ENCODE measurements around the gene CDK17. TPM values are rescaled to one million over a fixed set of nuclear protein-coding genes. Genes with fewer than 3 reads are reported as not detected.

CDK17 gene
- total RNA-seq, 2 experiments from 2014 or later, result 41.5 to 42.5 TPM

- peak; percentile 36 for DNase-seq
- H3K9me3 Mint-ChIP-seq, result no peaks in the 10 kb centered on the region
- H3K4me3 Mint-ChIP-seq, result peak overlapping the region; percentile 14
- no peaks in the 10 kb centered on the region for H3K27me3 Mint-ChIP-seq
- peak overlapping the region; percentile 41 for H3K27ac Mint-ChIP-seq
- ChIA-PET CTCF (interaction anchor here (1.2 to 3.4 kb wide), 3 partner anchors 21 to 281 kb away, joined by 5 to 23 read pairs (median 8); partner anchors contain the start of gene CDK17), POLR2A (no interaction called here)
- H3K36me3 Mint-ChIP-seq (ENCODE audit: low read depth), result peaks cover 48% of the 10 kb centered on the region
- peaks cover 71% of the 10 kb centered on the region for H3K4me1 Mint-ChIP-seq
These were observed 163.9 kb downstream of the CDK17 start for GRCh38 chr12:96236221-96236822.

- Mint-ChIP-seq H3K4me3 (no peak overlapping the region), H3K9me3 (no peaks in the 10 kb centered on the region), H3K4me1 (peaks cover 62% of the 10 kb centered on the region), H3K27ac (no peak overlapping the region), H3K36me3 (ENCODE audit: low read depth) (peaks cover 47% of the 10 kb centered on the region), H3K27me3 (no peaks in the 10 kb centered on the region)
- no peak for DNase-seq
- ChIA-PET POLR2A (no interaction called here), CTCF (no interaction called here)
These were observed 164.8 kb downstream of the CDK17 start for GRCh38 chr12:96235484-96235826.

- H3K36me3 Mint-ChIP-seq (ENCODE audit: low read depth), result peaks cover 41% of the 10 kb centered on the region
- POLR2A ChIA-PET, result interaction anchor here (0.8 to 1.4 kb wide), 2 partner anchors 19 to 141 kb away, joined by 3 to 5 read pairs; no protein-coding TSS in a partner anchor
- H3K9me3 Mint-ChIP-seq, result no peaks in the 10 kb centered on the region
- no peak for DNase-seq
- H3K27me3 Mint-ChIP-seq, result no peaks in the 10 kb centered on the region
- H3K4me3 Mint-ChIP-seq, result no peak overlapping the region
- no peak overlapping the region for H3K27ac Mint-ChIP-seq
- CTCF ChIA-PET, result interaction anchor here (1.0 to 1.3 kb wide), 2 partner anchors 19 to 316 kb away, joined by 3 to 7 read pairs; no protein-coding TSS in a partner anchor
- peaks cover 56% of the 10 kb centered on the region for H3K4me1 Mint-ChIP-seq
These were observed 165.4 kb downstream of the CDK17 start for GRCh38 chr12:96234591-96235483.

GRCh38 chr12:96233939-96234461 is 166.2 kb downstream of the CDK17 start:
- Mint-ChIP-seq H3K36me3 (ENCODE audit: low read depth) (peaks cover 41% of the 10 kb centered on the region), H3K27ac (no peak overlapping the region), H3K4me3 (no peak overlapping the region), H3K4me1 (peaks cover 49% of the 10 kb centered on the region), H3K9me3 (no peaks in the 10 kb centered on the region), H3K27me3 (no peaks in the 10 kb centered on the region)
- DNase-seq, result no peak
- ChIA-PET POLR2A (interaction anchor here (0.8 to 1.4 kb wide), 2 partner anchors 18 to 142 kb away, joined by 3 to 5 read pairs; no protein-coding TSS in a partner anchor), CTCF (interaction anchor here (1.0 to 1.3 kb wide), 2 partner anchors 18 to 315 kb away, joined by 3 to 7 read pairs; no protein-coding TSS in a partner anchor)

- DNase-seq, result no peak
- POLR2A ChIA-PET, result no interaction called here
- H3K36me3 Mint-ChIP-seq (ENCODE audit: low read depth), result peaks cover 44% of the 10 kb centered on the region
- no peaks in the 10 kb centered on the region for H3K9me3 Mint-ChIP-seq
- CTCF ChIA-PET, result no interaction called here
- no peak overlapping the region for H3K27ac Mint-ChIP-seq
- H3K27me3 Mint-ChIP-seq, result no peaks in the 10 kb centered on the region
- H3K4me3 Mint-ChIP-seq, result no peak overlapping the region
- H3K4me1 Mint-ChIP-seq, result peaks cover 42% of the 10 kb centered on the region
These were observed 167.1 kb downstream of the CDK17 start for GRCh38 chr12:96233168-96233567.

GRCh38 chr12:96230646-96231045 is 169.6 kb downstream of the CDK17 start:
- Mint-ChIP-seq H3K36me3 (ENCODE audit: low read depth) (peaks cover 47% of the 10 kb centered on the region), H3K27me3 (no peaks in the 10 kb centered on the region), H3K4me1 (peaks cover 36% of the 10 kb centered on the region), H3K27ac (no peak overlapping the region), H3K4me3 (no peak overlapping the region), H3K9me3 (no peaks in the 10 kb centered on the region)
- CTCF ChIA-PET, result interaction anchor here (1.3 kb wide), 1 partner anchor 14 kb away, joined by 3 read pairs; no protein-coding TSS in a partner anchor
- no peak for DNase-seq
- POLR2A ChIA-PET, result no interaction called here

- no peaks in the 10 kb centered on the region for H3K9me3 Mint-ChIP-seq
- no peak for DNase-seq
- no peaks in the 10 kb centered on the region for H3K27me3 Mint-ChIP-seq
- ChIA-PET CTCF (interaction anchor here (0.6 to 1.2 kb wide), 6 partner anchors 8 to 725 kb away, joined by 3 to 4 read pairs (median 3); no protein-coding TSS in a partner anchor), POLR2A (no interaction called here)
- peaks cover 46% of the 10 kb centered on the region for H3K36me3 Mint-ChIP-seq (ENCODE audit: low read depth)
- H3K4me1 Mint-ChIP-seq, result peaks cover 31% of the 10 kb centered on the region
- no peak overlapping the region for H3K4me3 Mint-ChIP-seq
- no peak overlapping the region for H3K27ac Mint-ChIP-seq
These were observed 171.5 kb downstream of the CDK17 start for GRCh38 chr12:96228566-96229248.

Other genes with a start within 250 kb of the CDK17 start
- gene ELK3, start 206.1 kb downstream of the CDK17 start, total RNA-seq, result 10 to 100 TPM; 46.3 TPM
- gene CFAP54, start 89.1 kb upstream of the CDK17 start, total RNA-seq, result under 1 TPM; 0.55 to 0.75 TPM

Data from activated CD4-positive, alpha-beta memory T cell treated with anti-CD3 and anti-CD28 coated beads, Interleukin-2, amount 10 ng/mL, durations not matched to agents 7 days and 5 days (primary cell).